WERI-Rb-1 (cell line): Measurements from ENCODE around the gene SH3BP5.

ENCODE experiments used
- DNase-seq: peaks from one replicate; pipeline ENCODE4 v3.0.0-alpha.2; 2020
- H3K27ac ChIP-seq: fragments of 250-450 bp; sonication (Bioruptor Pico); 2 replicates; pipeline ENCODE4 v1.5.1; 2020; ENCODE audit warnings: mild to moderate bottlenecking, moderate library complexity
- H3K27me3 ChIP-seq: fragments of 250-450 bp; sonication (Bioruptor Pico); 2 replicates; pipeline ENCODE4 v1.5.1; 2021; ENCODE audit warnings: mild to moderate bottlenecking, low read depth, moderate library complexity; ENCODE audit not compliant: insufficient read depth, severe bottlenecking
- H3K36me3 ChIP-seq: fragments of 250-450 bp; sonication (Bioruptor Pico); 2 replicates; pipeline ENCODE4 v1.5.1; 2020; ENCODE audit warnings: mild to moderate bottlenecking, moderate library complexity
- H3K4me3 ChIP-seq: 2 replicates; pipeline ENCODE4 v1.5.1; 2011; ENCODE audit warnings: low read depth, mild to moderate bottlenecking, control low read depth, low read length
- H3K9me3 ChIP-seq: fragments of 250-450 bp; sonication (Bioruptor Pico); 2 replicates; pipeline ENCODE4 v1.5.1; 2021; ENCODE audit warnings: mild to moderate bottlenecking, moderate library complexity; ENCODE audit not compliant: severe bottlenecking
- TF ChIP-seq, protein P1 (sequence below): IDR thresholded peaks from 2 replicates; pipeline ENCODE4 v1.5.1; 2011; ENCODE audit warnings: low read depth, mild to moderate bottlenecking, control low read depth, inconsistent platforms, low read length

SH3BP5 gene

DNA sequence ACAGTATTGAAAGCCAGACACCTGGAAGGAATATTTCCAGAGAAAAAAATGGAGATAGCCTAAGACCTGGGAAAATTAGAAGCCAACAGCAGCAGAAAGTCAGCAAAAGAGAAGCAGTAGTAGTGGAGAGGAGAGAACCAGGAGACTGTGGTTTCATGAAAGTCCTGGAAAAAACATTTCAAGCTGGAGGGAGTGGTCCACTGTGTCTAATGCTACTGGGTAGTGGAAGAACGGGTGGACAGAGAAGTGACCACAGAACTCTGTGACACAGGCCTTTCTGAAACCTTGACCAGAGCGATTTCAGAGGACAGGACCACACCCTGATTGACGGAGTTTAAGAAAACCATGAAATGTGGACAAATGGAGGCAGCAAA, 15.3 kb upstream of the SH3BP5 start:
- H3K9me3 ChIP-seq, result peaks cover 3% of the 10 kb centered on the region
- H3K27me3 ChIP-seq, result no peaks in the 10 kb centered on the region
- no peak overlapping the region for H3K4me3 ChIP-seq
- H3K36me3 ChIP-seq, result no peaks in the 10 kb centered on the region
- DNase-seq, result no peak
- TF ChIP-seq, protein P1, sequence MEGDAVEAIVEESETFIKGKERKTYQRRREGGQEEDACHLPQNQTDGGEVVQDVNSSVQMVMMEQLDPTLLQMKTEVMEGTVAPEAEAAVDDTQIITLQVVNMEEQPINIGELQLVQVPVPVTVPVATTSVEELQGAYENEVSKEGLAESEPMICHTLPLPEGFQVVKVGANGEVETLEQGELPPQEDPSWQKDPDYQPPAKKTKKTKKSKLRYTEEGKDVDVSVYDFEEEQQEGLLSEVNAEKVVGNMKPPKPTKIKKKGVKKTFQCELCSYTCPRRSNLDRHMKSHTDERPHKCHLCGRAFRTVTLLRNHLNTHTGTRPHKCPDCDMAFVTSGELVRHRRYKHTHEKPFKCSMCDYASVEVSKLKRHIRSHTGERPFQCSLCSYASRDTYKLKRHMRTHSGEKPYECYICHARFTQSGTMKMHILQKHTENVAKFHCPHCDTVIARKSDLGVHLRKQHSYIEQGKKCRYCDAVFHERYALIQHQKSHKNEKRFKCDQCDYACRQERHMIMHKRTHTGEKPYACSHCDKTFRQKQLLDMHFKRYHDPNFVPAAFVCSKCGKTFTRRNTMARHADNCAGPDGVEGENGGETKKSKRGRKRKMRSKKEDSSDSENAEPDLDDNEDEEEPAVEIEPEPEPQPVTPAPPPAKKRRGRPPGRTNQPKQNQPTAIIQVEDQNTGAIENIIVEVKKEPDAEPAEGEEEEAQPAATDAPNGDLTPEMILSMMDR, result no peak
- no peak overlapping the region for H3K27ac ChIP-seq

DNA sequence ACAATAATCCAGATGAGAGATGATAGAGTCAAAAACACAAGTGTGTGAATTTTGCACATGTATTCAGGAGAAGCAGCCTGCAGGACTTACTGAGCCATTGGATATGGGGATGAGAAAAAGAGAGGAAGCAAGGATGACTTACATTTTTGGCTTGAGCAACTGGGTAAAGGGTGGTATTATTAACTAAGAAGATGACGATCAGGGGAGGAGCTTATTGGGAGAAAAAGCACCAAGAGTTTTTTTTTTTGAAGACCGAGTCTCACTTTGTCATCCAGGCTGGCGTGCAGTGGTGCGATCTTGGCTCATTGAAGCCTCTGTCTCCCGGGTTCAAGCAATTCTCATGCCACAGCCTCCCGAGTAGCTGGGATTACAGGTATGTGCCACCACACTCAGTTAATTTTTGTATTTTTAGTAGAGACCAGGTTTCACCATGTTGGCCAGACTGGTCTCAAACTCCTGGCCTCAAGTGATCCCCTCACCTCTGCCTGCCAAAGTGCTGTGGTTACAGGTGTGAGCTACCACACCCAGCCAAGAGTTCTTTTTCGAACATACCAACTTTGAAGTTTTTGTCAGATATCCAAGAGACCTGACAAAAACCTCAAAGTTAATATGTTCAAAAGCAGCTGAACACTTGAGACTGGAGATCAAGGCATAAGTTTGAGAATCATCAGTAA, 14.8 kb upstream of the SH3BP5 start:
- H3K4me3 ChIP-seq, result no peak overlapping the region
- no peak overlapping the region for H3K27ac ChIP-seq
- no peaks in the 10 kb centered on the region for H3K27me3 ChIP-seq
- no peaks in the 10 kb centered on the region for H3K36me3 ChIP-seq
- DNase-seq, result no peak
- peaks cover 3% of the 10 kb centered on the region for H3K9me3 ChIP-seq
- TF ChIP-seq, protein P1, result no peak

DNA sequence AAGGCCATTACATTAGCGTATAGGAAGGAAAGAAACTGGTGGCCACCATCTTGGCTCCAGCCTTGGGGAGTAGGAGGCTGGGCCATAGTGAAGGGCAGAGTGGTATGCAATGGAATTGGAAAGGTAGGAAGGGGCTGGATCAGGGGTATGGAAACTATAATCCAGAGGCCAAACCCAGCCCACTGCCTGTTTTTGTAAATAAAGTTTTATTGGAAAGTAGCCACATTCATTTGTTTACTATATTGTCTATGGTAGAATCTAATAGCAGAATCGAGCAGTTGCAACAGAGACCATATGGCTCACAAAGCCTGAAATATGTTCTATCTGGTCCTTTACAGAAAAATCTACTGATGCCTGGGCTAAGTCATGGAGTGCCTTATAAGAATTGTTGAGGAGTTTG, 14.1 kb upstream of the SH3BP5 start:
- TF ChIP-seq, protein P1, result no peak
- Histone ChIP-seq H3K36me3 (no peaks in the 10 kb centered on the region), H3K27me3 (no peaks in the 10 kb centered on the region), H3K27ac (no peak overlapping the region; the same call in 1 of the 2 replicates), H3K4me3 (no peak overlapping the region), H3K9me3 (peaks cover 3% of the 10 kb centered on the region)
- no peak for DNase-seq

DNA sequence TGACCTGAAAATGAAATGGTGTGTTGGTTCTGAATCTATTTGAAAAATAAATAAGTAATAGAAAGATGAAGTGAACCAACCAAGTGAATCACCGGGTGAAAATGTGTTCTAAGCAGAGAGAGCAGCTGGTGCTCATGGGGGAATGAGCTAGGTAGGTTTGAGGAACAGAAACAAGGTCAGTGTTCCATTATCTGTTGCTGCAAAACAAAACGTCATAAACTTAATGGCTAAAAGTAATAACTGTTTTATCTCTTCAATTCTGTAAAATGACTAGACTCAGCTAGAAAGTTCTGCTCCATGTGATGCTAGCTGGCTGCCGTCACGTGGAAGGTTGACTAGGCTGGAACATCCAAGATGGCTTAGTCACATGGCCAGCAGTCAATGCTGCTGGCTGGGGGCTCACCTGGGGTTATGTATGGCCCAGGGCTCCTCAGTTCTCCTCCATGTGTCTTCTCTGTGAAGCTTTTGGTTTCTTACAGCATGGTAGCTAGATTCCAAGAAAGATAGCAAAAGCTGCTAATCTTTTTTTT, 13.3 kb upstream of the SH3BP5 start:
- Histone ChIP-seq H3K27ac (peak overlapping the region; percentile 51), H3K27me3 (no peaks in the 10 kb centered on the region), H3K36me3 (no peaks in the 10 kb centered on the region), H3K9me3 (no peaks in the 10 kb centered on the region), H3K4me3 (no peak overlapping the region)
- TF ChIP-seq, protein P1, result no peak
- DNase-seq, result no peak

DNA sequence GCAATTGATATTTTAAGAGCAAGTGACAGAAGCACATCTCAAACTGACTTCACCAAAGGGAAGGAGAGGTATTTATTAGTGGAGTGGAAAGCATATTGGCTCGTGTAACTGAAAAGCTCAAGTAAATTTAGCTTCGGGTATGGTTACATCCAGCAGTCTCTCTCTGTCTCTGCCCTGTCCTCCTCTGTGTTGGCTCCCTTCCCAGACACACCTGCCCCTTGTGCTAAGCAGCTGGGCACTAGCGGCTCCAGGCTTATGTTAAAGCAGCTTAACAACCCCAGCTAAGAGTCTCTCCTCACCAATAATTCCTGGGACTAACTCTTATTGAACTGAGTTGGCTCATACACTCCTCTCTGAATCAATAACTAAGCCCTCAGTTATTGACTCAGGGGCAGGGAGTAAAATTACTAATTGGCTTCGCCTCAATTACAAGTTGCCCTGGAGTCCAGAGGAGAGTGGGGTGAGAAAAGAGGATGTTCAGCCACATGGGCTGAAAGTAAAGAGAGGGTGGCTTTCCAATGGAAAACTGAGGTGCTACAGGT, 12.8 kb upstream of the SH3BP5 start:
- Histone ChIP-seq H3K4me3 (no peak overlapping the region), H3K27ac (peak overlapping the region; percentile 51), H3K36me3 (no peaks in the 10 kb centered on the region), H3K9me3 (no peaks in the 10 kb centered on the region), H3K27me3 (no peaks in the 10 kb centered on the region)
- TF ChIP-seq, protein P1, result no peak
- DNase-seq, result peak; percentile 90
